ENCODE measurements around the gene ZFP92. TPM values are rescaled to one million over a fixed set of nuclear protein-coding genes. Genes with fewer than 3 reads are reported as not detected.
"Not testable (repeated sequence)": the region's sequence is repeated elsewhere in the genome, so short reads cannot be mapped to it uniquely, and the experiment has no call there.

The ZFP92 gene
- total RNA-seq, 3 donors from 2014 or later: 0.29 to 1.6 (median 1.3) TPM

DNA sequence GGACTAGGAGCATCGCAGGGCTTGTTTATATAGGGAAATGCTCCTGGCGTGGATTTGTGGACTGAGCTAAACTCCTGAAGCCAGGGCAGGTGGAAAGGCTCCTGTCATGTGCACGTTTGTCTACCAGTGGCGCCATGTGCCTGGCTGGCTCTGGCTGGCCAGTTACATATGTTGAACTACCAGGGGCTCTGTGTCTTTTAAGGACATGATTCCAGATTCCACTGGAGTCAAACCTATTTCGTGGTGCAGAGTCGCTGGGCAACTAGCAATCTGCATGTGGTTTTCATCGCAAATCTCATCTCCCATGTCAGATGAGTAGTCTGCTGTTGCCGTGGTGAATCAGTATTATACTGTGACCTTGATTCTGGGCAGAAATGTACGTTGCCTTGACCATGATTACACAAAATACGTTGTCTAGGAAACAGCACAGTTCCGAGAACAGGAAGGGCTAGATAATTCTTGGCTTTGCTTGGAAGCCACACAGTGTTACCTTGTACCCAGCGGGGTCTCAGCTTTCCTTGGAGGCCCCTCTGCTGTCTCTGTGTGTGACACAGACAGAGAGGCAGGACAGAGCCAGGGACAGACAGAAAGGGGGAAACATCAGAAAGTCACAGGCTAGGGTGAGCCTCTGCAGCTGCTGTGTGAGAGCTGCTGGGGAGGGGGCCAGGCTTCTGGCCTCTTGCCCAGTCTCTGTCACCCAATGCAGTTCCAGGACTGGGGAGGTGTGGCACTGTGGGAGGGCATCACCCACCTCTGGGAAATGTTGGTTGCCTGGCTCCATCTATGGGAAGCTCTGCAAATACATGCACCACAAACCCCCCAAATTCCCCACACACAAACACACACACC, 29.4 kb upstream of the ZFP92 start:
- Histone ChIP-seq H3K27ac (peak overlapping the region in 1 of 2 donors; percentile 4), H3K4me1 (no peaks in the 10 kb centered on the region), H3K27me3 (peaks cover 0 to 14% of the 10 kb centered on the region in 2 donors), H3K36me3 (no peaks in the 10 kb centered on the region), H3K9me3 (peaks cover 8% of the 10 kb centered on the region in 2 donors), H3K4me3 (no peak overlapping the region)
- no peak for TF ChIP-seq POLR2A (IDR thresholded peaks at IDR 0.05)
- TF ChIP-seq POLR2AphosphoS5 (IDR thresholded peaks at IDR 0.05): no peak
- DNase-seq (ENCODE audit: low spot score in 2 of 2): no peak
- intact Hi-C loops (cut with DNase I; ENCODE audit: low total_unique reads): no loop called here

DNA sequence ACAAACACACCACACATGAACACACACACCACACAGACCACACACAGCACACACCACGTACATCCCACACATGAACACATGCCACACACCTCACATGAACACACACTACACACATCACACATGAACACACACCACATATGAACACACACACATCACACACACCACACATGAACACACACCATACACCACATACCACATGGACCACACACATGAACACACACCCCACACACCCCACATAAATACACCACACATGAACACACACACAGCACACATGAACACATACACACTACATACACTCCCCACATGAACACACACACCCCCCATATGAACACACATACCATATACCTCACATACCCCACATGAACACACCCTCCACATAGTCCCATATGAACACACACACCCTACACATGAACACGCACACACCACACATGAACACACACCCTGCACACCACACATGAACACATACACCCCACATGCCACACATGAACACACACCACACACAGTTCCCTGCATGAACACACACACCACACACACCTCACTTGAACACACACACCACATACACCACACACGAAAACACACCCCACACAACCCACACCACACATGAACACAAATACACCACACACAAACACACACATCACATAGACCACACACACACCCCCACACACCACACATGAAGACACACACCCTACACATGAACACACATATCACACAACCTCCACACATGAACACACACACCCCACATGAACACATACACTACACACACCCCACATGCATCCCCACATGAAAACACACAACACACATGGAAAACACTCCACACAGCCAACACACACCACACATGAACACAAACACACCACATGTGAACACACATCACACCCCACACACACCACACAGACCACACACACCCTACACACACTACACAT, 28.4 kb upstream of the ZFP92 start:
- TF ChIP-seq POLR2A (IDR thresholded peaks at IDR 0.05) (no peak), POLR2AphosphoS5 (IDR thresholded peaks at IDR 0.05) (no peak)
- TF ChIP-seq, protein P1, sequence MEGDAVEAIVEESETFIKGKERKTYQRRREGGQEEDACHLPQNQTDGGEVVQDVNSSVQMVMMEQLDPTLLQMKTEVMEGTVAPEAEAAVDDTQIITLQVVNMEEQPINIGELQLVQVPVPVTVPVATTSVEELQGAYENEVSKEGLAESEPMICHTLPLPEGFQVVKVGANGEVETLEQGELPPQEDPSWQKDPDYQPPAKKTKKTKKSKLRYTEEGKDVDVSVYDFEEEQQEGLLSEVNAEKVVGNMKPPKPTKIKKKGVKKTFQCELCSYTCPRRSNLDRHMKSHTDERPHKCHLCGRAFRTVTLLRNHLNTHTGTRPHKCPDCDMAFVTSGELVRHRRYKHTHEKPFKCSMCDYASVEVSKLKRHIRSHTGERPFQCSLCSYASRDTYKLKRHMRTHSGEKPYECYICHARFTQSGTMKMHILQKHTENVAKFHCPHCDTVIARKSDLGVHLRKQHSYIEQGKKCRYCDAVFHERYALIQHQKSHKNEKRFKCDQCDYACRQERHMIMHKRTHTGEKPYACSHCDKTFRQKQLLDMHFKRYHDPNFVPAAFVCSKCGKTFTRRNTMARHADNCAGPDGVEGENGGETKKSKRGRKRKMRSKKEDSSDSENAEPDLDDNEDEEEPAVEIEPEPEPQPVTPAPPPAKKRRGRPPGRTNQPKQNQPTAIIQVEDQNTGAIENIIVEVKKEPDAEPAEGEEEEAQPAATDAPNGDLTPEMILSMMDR (IDR thresholded peaks at IDR 0.05): no peak
- Histone ChIP-seq H3K4me1 (no peaks in the 10 kb centered on the region), H3K36me3 (no peaks in the 10 kb centered on the region), H3K9me3 (peaks cover 0 to 4% of the 10 kb centered on the region in 2 donors), H3K4me3 (no peak overlapping the region), H3K27me3 (peaks cover 0 to 18% of the 10 kb centered on the region in 2 donors), H3K27ac (no peak overlapping the region)
- DNase-seq (ENCODE audit: low spot score in 2 of 2): no peak
- intact Hi-C loops (cut with DNase I; ENCODE audit: low total_unique reads): no loop called here

GRCh38 chrX:153384390-153384789, 26.9 kb upstream of the ZFP92 start:
- peaks cover 0 to 27% of the 10 kb centered on the region in 2 donors for H3K27me3 ChIP-seq
- H3K27ac ChIP-seq: no peak overlapping the region
- TF ChIP-seq POLR2A (IDR thresholded peaks at IDR 0.05): no peak
- TF ChIP-seq, protein P1 (IDR thresholded peaks at IDR 0.05): no peak
- TF ChIP-seq POLR2AphosphoS5 (IDR thresholded peaks at IDR 0.05): no peak
- H3K36me3 ChIP-seq: no peaks in the 10 kb centered on the region
- H3K4me1 ChIP-seq: no peaks in the 10 kb centered on the region
- no peak overlapping the region for H3K4me3 ChIP-seq
- H3K9me3 ChIP-seq: no peaks in the 10 kb centered on the region
- intact Hi-C loops (cut with DNase I; ENCODE audit: low total_unique reads): no loop called here
- DNase-seq (ENCODE audit: low spot score in 2 of 2): no peak

- H3K27ac ChIP-seq; H3K9me3 ChIP-seq; H3K4me3 ChIP-seq; DNase-seq (ENCODE audit: low spot score in 2 of 2); H3K4me1 ChIP-seq; H3K36me3 ChIP-seq; intact Hi-C loops (cut with DNase I; ENCODE audit: low total_unique reads): not testable (repeated sequence)
- H3K27me3 ChIP-seq: peaks cover 0 to 25% of the 10 kb centered on the region in 2 donors
Measured at GRCh38 chrX:153384973-153385372, 26.3 kb upstream of the ZFP92 start.

DNA sequence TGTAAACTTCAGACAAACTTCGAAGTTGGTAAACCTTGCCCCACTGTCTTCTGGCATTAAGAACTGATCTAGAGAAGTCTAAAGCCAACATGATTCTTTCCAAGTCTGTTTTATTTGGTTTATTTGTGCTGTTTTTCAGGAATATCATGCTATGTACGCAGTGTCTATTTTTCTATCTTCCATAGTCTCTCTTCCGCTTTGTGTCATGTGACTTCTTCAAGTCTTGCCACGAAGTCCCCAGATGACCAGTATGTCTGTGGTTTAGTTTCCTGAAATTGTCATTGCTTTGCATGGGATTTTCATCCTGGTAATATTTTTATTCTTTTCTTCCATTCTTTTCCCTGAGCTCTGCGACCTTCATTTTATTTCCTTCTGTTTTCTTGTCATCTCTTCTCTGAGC, 25.2 kb upstream of the ZFP92 start:
- intact Hi-C loops (cut with DNase I; ENCODE audit: low total_unique reads): no loop called here
- Histone ChIP-seq H3K27me3 (peaks cover 0 to 19% of the 10 kb centered on the region in 2 donors), H3K4me1 (no peaks in the 10 kb centered on the region), H3K36me3 (no peaks in the 10 kb centered on the region), H3K4me3 (no peak overlapping the region), H3K27ac (no peak overlapping the region), H3K9me3 (no peaks in the 10 kb centered on the region)
- no peak for DNase-seq (ENCODE audit: low spot score in 2 of 2)
- TF ChIP-seq, protein P1 (IDR thresholded peaks at IDR 0.05): no peak
- TF ChIP-seq POLR2A (IDR thresholded peaks at IDR 0.05): no peak
- no peak for TF ChIP-seq POLR2AphosphoS5 (IDR thresholded peaks at IDR 0.05)
